Measurements from ENCODE around the gene STX16.

DNA sequence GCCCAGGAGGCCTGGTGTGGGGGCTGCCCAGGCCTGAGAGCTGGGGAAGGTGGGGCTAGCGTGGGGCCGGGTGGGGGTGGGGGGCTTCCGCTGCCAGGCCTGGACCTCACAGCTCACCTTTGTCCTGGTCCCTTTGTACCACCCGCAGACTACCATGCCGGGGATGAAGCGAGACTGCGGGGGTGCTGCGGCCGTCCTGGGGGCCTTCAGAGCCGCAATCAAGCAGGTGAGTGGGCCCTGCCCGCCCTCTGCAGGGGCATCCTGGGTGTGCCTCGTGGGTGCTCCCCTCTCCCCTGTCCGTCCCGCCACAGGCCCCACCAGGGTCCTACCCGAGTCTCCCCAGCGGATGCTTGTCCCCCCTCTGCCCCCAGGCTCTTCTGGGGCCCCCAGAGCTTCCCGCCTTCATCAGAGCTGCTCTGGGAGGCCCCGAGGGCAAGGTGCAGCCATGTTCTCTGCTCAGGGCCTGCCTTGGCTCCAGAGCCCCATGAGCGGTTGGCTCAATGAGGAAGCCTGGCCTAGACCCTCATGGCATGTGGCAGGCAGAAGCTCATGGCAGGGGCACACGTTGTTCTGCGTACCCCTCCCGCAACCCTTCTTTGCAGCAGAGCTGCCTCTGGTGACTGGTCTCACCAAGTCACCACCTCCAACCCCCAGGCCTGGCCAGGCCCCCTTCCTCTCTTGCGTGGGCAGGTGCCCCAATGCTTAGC, 56.0 kb downstream of the STX16 start:
- TF ChIP-seq, protein P1, sequence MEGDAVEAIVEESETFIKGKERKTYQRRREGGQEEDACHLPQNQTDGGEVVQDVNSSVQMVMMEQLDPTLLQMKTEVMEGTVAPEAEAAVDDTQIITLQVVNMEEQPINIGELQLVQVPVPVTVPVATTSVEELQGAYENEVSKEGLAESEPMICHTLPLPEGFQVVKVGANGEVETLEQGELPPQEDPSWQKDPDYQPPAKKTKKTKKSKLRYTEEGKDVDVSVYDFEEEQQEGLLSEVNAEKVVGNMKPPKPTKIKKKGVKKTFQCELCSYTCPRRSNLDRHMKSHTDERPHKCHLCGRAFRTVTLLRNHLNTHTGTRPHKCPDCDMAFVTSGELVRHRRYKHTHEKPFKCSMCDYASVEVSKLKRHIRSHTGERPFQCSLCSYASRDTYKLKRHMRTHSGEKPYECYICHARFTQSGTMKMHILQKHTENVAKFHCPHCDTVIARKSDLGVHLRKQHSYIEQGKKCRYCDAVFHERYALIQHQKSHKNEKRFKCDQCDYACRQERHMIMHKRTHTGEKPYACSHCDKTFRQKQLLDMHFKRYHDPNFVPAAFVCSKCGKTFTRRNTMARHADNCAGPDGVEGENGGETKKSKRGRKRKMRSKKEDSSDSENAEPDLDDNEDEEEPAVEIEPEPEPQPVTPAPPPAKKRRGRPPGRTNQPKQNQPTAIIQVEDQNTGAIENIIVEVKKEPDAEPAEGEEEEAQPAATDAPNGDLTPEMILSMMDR (CRISPR knock-in tag; IDR thresholded peaks at IDR 0.05): no peak
- TF ChIP-seq RXRA (CRISPR knock-in tag; IDR thresholded peaks at IDR 0.05): no peak
- TF ChIP-seq POLR2AphosphoS5 (IDR thresholded peaks at IDR 0.05; ENCODE audit: low read depth, low read length): no peak
- TF ChIP-seq ZNF460 (CRISPR knock-in tag; IDR thresholded peaks at IDR 0.05; ENCODE audit: borderline replicate concordance): no peak
- TF ChIP-seq BRCA1 (CRISPR knock-in tag; IDR thresholded peaks at IDR 0.05): no peak
- TF ChIP-seq MAFK (conservative IDR thresholded peaks at IDR 0.05 in 1 of 2, IDR thresholded peaks at IDR 0.05 in 1 of 2; ENCODE audit: low read length in 2 of 2): no peak
- TF ChIP-seq EP300 (IDR thresholded peaks at IDR 0.05; ENCODE audit: low read depth in 2 of 2, low read length in 2 of 2): no peak
- no peak for TF ChIP-seq EP300 (CRISPR knock-in tag; IDR thresholded peaks at IDR 0.05; ENCODE audit: borderline replicate concordance)
- no peak for TF ChIP-seq CBX5 (CRISPR knock-in tag; IDR thresholded peaks at IDR 0.05; ENCODE audit: borderline replicate concordance)
